ENCODE results near the gene TFAP2A. TPM values are rescaled to one million over a fixed set of nuclear protein-coding genes. Genes with fewer than 3 reads are reported as not detected.

TFAP2A gene
- total RNA-seq, 1 experiment from 2014 or later: 0.42 TPM

DNA sequence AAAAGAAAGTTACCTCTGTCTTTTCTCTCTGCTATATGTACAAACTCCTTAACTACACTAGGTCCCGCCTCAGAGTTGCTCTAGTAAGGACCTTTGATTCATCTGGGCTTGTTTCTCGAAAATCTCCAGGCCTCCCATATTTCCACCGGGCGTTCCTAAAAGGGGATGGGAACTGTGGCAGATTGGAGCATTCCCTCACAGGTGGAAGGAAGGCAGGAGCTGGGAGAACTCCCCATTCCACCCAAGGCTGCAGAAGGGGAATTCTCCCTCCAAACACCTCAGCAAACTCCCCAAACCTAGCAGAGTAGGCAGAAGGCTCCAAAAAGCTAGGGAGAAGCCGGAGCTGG lies 1.6 kb upstream of the TFAP2A start:
- ChIA-PET CTCF (interaction anchor here (3.5 to 5.8 kb wide), 2 partner anchors 7 to 36 kb away, joined by 20 to 54 read pairs; no protein-coding TSS in a partner anchor), POLR2A (interaction anchor here (0.7 kb wide), 1 partner anchor 9 kb away, joined by 3 read pairs; no protein-coding TSS in a partner anchor)
- ATAC-seq (no peak), DNase-seq (ENCODE audit: low spot score) (no peak)
- Mint-ChIP-seq H3K27me3 (ENCODE audit: low read depth) (peaks cover 95% of the 10 kb centered on the region), H3K27ac (no peak overlapping the region), H3K9me3 (no peaks in the 10 kb centered on the region), H3K36me3 (no peaks in the 10 kb centered on the region), H3K4me3 (peak overlapping the region; percentile 68), H3K4me1 (peaks cover 76% of the 10 kb centered on the region)
- TF ChIP-seq TEAD1 (CRISPR knock-in tag; IDR thresholded peaks at IDR 0.05) (no peak), ZNF263 (CRISPR knock-in tag; IDR thresholded peaks at IDR 0.05; ENCODE audit: low read depth) (no peak), SP1 (CRISPR knock-in tag; conservative IDR thresholded peaks at IDR 0.05) (no peak), TP53 (CRISPR knock-in tag; IDR thresholded peaks at IDR 0.05) (no peak), ZNF671 (CRISPR knock-in tag; IDR thresholded peaks at IDR 0.05) (no peak), MYBL2 (CRISPR knock-in tag; IDR thresholded peaks at IDR 0.05) (no peak), NFATC4 (CRISPR knock-in tag; IDR thresholded peaks at IDR 0.05) (no peak), IRF2 (CRISPR knock-in tag; IDR thresholded peaks at IDR 0.05; ENCODE audit: borderline replicate concordance, low read depth) (no peak), ELF4 (CRISPR knock-in tag; IDR thresholded peaks at IDR 0.05; ENCODE audit: low read depth) (no peak), ZNF396 (CRISPR knock-in tag; IDR thresholded peaks at IDR 0.05; ENCODE audit: borderline replicate concordance) (no peak)
- TF ChIP-seq, protein P1, sequence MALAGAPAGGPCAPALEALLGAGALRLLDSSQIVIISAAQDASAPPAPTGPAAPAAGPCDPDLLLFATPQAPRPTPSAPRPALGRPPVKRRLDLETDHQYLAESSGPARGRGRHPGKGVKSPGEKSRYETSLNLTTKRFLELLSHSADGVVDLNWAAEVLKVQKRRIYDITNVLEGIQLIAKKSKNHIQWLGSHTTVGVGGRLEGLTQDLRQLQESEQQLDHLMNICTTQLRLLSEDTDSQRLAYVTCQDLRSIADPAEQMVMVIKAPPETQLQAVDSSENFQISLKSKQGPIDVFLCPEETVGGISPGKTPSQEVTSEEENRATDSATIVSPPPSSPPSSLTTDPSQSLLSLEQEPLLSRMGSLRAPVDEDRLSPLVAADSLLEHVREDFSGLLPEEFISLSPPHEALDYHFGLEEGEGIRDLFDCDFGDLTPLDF (CRISPR knock-in tag; IDR thresholded peaks at IDR 0.05): no peak
- TF ChIP-seq, protein P2, sequence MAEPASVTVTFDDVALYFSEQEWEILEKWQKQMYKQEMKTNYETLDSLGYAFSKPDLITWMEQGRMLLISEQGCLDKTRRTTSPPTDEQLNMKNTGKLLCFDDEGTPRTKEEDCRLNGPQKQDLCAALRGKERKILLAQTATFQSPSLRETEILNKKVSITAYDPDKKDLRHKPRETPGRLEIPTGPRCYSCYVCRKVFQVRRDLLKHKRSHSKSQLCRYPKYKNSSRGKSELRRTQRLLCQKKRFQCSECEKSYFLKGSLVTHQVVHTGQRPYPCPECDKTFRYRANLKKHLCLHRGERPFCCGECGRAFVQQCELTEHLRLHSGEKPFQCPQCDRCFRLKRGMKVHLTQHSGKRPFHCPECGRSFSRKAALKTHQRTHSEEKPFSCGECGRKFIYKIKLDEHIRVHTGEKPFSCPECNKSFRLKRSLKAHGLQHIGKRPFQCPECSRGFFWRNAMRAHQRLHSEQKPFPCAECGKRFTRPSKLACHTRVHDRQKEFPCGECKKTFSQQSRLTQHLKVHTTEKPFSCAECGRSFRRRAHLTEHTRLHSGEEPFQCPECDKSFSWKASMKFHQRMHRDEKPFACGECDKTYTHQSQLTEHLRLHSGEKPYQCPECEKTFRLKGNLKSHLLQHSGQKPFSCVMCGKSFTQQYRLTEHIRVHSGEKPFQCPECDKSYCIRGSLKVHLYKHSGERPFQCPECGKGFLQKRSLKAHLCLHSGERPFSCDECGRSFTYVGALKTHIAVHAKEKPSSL (CRISPR knock-in tag; conservative IDR thresholded peaks at IDR 0.05): no peak
- TF ChIP-seq, protein P3, sequence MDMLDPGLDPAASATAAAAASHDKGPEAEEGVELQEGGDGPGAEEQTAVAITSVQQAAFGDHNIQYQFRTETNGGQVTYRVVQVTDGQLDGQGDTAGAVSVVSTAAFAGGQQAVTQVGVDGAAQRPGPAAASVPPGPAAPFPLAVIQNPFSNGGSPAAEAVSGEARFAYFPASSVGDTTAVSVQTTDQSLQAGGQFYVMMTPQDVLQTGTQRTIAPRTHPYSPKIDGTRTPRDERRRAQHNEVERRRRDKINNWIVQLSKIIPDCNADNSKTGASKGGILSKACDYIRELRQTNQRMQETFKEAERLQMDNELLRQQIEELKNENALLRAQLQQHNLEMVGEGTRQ (CRISPR knock-in tag; IDR thresholded peaks at IDR 0.05): no peak
- TF ChIP-seq, protein P4, sequence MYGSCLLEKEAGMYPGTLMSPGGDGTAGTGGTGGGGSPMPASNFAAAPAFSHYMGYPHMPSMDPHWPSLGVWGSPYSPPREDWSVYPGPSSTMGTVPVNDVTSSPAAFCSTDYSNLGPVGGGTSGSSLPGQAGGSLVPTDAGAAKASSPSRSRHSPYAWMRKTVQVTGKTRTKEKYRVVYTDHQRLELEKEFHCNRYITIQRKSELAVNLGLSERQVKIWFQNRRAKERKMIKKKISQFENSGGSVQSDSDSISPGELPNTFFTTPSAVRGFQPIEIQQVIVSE (CRISPR knock-in tag; IDR thresholded peaks at IDR 0.05; ENCODE audit: borderline replicate concordance): no peak

DNA sequence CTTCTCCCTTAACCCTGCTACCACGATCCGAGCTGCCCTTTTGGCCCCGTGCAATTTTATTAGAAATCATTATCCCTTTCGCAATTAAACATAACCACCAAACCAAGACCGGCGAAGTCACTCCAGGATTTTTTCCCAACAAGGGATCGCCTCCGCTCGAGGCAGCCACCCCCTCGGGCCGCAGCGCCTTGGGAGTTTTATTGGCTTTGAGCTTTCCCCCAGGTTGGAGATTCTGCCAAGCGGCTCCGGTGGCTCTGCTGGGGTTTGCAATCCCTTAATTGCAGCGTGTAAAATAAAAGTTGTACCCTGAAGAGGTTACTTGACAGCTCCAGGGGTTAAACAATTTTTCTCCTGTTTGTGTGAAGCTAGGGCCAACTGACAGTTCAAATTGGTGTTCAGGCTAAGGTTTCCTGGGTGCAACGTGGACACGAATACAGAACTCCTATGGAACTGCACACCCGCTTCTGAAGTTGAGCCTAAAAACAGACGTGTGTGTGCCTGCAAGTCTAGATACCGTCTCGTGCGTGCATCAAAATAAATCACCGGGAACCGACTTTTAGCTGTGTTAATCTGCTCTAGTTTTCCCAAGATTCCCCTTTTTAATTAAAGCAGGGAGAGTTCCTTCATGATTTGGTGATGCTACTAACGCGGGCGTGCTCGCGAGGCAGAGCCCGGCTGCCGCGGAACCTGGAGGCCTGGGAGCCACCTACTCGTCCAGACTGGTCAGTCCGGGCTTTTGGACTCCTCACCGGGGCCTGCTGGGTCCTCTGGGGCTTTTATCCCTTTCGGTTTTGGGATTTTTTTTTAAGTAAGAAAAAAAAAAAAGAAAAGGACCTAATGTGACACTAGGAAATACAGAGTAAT lies 975 bp upstream of the TFAP2A start:
- H3K27ac Mint-ChIP-seq: no peak overlapping the region
- CTCF ChIA-PET: interaction anchor here (0.6 to 5.8 kb wide), 15 partner anchors 8 to 697 kb away, joined by 3 to 54 read pairs (median 8); no protein-coding TSS in a partner anchor
- H3K36me3 Mint-ChIP-seq: no peaks in the 10 kb centered on the region
- ATAC-seq (no peak), DNase-seq (ENCODE audit: low spot score) (no peak)
- POLR2A ChIA-PET: interaction anchor here (0.7 to 1.0 kb wide), 2 partner anchors 9 to 25 kb away, joined by 3 to 4 read pairs; no protein-coding TSS in a partner anchor
- H3K4me1 Mint-ChIP-seq: peaks cover 76% of the 10 kb centered on the region
- peak overlapping the region; percentile 73 for H3K4me3 Mint-ChIP-seq
- H3K9me3 Mint-ChIP-seq: no peaks in the 10 kb centered on the region
- peaks cover 95% of the 10 kb centered on the region for H3K27me3 Mint-ChIP-seq (ENCODE audit: low read depth)
- TF ChIP-seq CBFB (CRISPR knock-in tag; IDR thresholded peaks at IDR 0.05; ENCODE audit: low read depth): no peak
- TF ChIP-seq NFYB (CRISPR knock-in tag; conservative IDR thresholded peaks at IDR 0.05; ENCODE audit: low read depth): no peak
- no peak for TF ChIP-seq FOXJ3 (CRISPR knock-in tag; IDR thresholded peaks at IDR 0.05; ENCODE audit: borderline replicate concordance)
- no peak for TF ChIP-seq ELF4 (CRISPR knock-in tag; IDR thresholded peaks at IDR 0.05; ENCODE audit: low read depth)
- TF ChIP-seq, protein P5, sequence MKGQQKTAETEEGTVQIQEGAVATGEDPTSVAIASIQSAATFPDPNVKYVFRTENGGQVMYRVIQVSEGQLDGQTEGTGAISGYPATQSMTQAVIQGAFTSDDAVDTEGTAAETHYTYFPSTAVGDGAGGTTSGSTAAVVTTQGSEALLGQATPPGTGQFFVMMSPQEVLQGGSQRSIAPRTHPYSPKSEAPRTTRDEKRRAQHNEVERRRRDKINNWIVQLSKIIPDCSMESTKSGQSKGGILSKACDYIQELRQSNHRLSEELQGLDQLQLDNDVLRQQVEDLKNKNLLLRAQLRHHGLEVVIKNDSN (CRISPR knock-in tag; IDR thresholded peaks at IDR 0.05): no peak
- no peak for TF ChIP-seq PRRX2 (CRISPR knock-in tag; IDR thresholded peaks at IDR 0.05)
- TF ChIP-seq, protein P6, sequence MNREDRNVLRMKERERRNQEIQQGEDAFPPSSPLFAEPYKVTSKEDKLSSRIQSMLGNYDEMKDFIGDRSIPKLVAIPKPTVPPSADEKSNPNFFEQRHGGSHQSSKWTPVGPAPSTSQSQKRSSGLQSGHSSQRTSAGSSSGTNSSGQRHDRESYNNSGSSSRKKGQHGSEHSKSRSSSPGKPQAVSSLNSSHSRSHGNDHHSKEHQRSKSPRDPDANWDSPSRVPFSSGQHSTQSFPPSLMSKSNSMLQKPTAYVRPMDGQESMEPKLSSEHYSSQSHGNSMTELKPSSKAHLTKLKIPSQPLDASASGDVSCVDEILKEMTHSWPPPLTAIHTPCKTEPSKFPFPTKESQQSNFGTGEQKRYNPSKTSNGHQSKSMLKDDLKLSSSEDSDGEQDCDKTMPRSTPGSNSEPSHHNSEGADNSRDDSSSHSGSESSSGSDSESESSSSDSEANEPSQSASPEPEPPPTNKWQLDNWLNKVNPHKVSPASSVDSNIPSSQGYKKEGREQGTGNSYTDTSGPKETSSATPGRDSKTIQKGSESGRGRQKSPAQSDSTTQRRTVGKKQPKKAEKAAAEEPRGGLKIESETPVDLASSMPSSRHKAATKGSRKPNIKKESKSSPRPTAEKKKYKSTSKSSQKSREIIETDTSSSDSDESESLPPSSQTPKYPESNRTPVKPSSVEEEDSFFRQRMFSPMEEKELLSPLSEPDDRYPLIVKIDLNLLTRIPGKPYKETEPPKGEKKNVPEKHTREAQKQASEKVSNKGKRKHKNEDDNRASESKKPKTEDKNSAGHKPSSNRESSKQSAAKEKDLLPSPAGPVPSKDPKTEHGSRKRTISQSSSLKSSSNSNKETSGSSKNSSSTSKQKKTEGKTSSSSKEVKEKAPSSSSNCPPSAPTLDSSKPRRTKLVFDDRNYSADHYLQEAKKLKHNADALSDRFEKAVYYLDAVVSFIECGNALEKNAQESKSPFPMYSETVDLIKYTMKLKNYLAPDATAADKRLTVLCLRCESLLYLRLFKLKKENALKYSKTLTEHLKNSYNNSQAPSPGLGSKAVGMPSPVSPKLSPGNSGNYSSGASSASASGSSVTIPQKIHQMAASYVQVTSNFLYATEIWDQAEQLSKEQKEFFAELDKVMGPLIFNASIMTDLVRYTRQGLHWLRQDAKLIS (CRISPR knock-in tag; IDR thresholded peaks at IDR 0.05; ENCODE audit: borderline replicate concordance): no peak
- TF ChIP-seq, protein P7, sequence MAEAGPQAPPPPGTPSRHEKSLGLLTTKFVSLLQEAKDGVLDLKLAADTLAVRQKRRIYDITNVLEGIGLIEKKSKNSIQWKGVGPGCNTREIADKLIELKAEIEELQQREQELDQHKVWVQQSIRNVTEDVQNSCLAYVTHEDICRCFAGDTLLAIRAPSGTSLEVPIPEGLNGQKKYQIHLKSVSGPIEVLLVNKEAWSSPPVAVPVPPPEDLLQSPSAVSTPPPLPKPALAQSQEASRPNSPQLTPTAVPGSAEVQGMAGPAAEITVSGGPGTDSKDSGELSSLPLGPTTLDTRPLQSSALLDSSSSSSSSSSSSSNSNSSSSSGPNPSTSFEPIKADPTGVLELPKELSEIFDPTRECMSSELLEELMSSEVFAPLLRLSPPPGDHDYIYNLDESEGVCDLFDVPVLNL (CRISPR knock-in tag; IDR thresholded peaks at IDR 0.05; ENCODE audit: borderline replicate concordance, low read depth): no peak
- TF ChIP-seq CREM (CRISPR knock-in tag; IDR thresholded peaks at IDR 0.05): no peak

Data from WTC11 (cell line).